ENCODE results near the gene ENSA. TPM values are rescaled to one million over a fixed set of nuclear protein-coding genes. Genes with fewer than 3 reads are reported as not detected.
"Not testable (repeated sequence)": the region's sequence is repeated elsewhere in the genome, so short reads cannot be mapped to it uniquely, and the experiment has no call there.

Gene ENSA
- total RNA-seq, 1 donor = 66.6 TPM

DNA sequence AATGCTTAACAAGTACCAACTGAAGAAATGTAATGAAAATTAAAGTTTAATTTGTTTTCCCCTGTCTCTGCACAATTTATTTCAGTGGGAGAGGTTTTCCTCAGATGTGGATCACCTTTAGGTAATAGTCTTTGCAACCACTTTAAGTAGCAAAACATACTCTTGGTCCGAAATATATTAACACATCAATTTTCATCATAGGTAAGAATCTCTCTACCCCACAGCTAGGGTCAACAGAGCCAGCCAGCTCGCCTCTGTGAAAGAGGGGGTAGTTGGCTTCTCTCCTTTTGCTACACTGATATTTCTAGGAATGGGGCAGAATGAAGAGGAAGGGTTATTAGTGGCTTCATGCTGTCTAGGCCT, 25.2 kb downstream of the ENSA start:
- Histone ChIP-seq H3K27me3 (ENCODE audit: insufficient read depth, low read length) (no peaks in the 10 kb centered on the region), H2AFZ (ENCODE audit: low read length) (no peak overlapping the region), H3K9me3 (ENCODE audit: low read depth, low read length) (no peaks in the 10 kb centered on the region), H3K4me3 (ENCODE audit: insufficient read depth, low read length) (no peak overlapping the region), H3K4me1 (ENCODE audit: insufficient read depth, low read length) (peaks cover 17% of the 10 kb centered on the region), H3K36me3 (ENCODE audit: insufficient read depth, low read length) (no peaks in the 10 kb centered on the region), H3K27ac (ENCODE audit: low read depth, low read length) (peak overlapping the region; percentile 93), H3K4me2 (ENCODE audit: insufficient read depth, low read length) (peak overlapping the region; percentile 33), H3K79me2 (ENCODE audit: insufficient read depth, low read length) (peaks cover 3% of the 10 kb centered on the region), H4K20me1 (ENCODE audit: insufficient read depth, low read length) (no peaks in the 10 kb centered on the region)
- no peak for DNase-seq (ENCODE audit: insufficient read length, low spot score, missing footprints)
- no peak for TF ChIP-seq CTCF (IDR thresholded peaks at IDR 0.05; ENCODE audit: extremely low read depth, low read depth, low read length)

DNA sequence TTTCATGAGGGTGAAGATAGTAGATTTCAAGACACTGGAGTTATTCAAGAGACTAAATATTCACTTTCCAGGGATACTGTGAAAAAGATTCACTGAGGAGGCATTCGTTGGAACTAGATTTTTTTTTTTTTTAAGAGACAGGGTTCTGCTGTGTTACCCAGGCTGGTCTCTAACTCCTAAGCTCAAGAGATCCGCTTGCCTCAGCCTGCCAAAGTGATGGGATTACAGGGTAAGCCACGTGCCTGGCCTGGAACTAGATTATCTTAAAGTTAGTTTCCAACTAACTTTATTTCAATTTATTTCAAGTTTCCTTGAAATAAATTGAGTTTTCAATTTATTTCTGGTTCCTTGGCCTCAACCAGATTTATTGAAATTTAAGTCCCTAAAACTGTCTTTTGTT, 25.7 kb downstream of the ENSA start:
- H3K4me1 ChIP-seq (ENCODE audit: insufficient read depth, low read length) = peaks cover 17% of the 10 kb centered on the region
- peak overlapping the region; percentile 93 for H3K27ac ChIP-seq (ENCODE audit: low read depth, low read length)
- no peaks in the 10 kb centered on the region for H3K36me3 ChIP-seq (ENCODE audit: insufficient read depth, low read length)
- no peak for TF ChIP-seq CTCF (IDR thresholded peaks at IDR 0.05; ENCODE audit: extremely low read depth, low read depth, low read length)
- no peak overlapping the region for H3K4me3 ChIP-seq (ENCODE audit: insufficient read depth, low read length)
- peaks cover 3% of the 10 kb centered on the region for H3K79me2 ChIP-seq (ENCODE audit: insufficient read depth, low read length)
- H4K20me1 ChIP-seq (ENCODE audit: insufficient read depth, low read length) = no peaks in the 10 kb centered on the region
- H2AFZ ChIP-seq (ENCODE audit: low read length) = no peak overlapping the region
- H3K27me3 ChIP-seq (ENCODE audit: insufficient read depth, low read length) = no peaks in the 10 kb centered on the region
- no peak overlapping the region for H3K4me2 ChIP-seq (ENCODE audit: insufficient read depth, low read length)
- no peak for DNase-seq (ENCODE audit: insufficient read length, low spot score, missing footprints)
- no peaks in the 10 kb centered on the region for H3K9me3 ChIP-seq (ENCODE audit: low read depth, low read length)

DNA sequence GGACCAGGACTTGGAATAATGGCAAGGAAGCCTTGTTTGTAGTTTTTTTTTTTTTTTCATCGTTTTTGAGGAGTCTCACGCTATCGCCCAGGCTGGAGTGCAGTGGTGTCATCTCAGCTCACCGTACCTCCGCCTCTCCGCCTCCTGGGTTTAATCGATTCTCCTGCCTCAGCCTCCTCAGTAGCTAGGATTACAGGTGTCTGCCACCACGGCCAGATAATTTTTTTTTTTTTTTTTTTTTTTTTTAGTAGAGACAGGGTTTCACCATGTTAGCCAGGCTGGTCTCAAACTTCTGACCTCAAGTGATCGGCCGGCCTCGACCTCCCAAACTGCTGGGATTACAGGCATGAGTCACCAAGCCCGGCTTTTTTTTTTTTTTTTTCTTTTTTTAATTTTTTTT, 27.0 kb downstream of the ENSA start:
- not testable (repeated sequence) for H3K27me3 ChIP-seq (ENCODE audit: insufficient read depth, low read length); H3K27ac ChIP-seq (ENCODE audit: low read depth, low read length); H3K9me3 ChIP-seq (ENCODE audit: low read depth, low read length); H3K79me2 ChIP-seq (ENCODE audit: insufficient read depth, low read length); H3K4me3 ChIP-seq (ENCODE audit: insufficient read depth, low read length); H2AFZ ChIP-seq (ENCODE audit: low read length); DNase-seq (ENCODE audit: insufficient read length, low spot score, missing footprints); H3K36me3 ChIP-seq (ENCODE audit: insufficient read depth, low read length); H4K20me1 ChIP-seq (ENCODE audit: insufficient read depth, low read length); H3K4me2 ChIP-seq (ENCODE audit: insufficient read depth, low read length)
- peaks cover 17% of the 10 kb centered on the region for H3K4me1 ChIP-seq (ENCODE audit: insufficient read depth, low read length)

DNA sequence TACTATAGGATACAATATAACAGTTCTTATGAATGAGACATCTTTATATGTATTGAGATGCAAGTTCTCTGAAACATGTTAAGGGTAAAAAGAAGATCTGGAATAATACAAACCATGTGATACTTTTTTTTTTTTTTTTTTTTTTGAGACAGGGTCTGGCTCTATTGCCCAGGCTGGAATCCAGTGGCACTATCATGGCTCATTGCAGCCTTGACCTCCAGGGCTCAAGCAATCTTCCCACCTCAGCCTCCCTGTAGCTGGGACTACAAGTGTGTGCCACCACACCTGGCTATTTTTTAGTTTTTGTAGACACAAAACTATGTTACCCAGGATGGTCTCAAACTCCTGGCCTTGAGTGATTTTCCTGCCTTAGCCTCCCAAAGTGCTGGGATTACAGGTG, 27.9 kb downstream of the ENSA start:
- no peak overlapping the region for H3K27ac ChIP-seq (ENCODE audit: low read depth, low read length)
- no peak overlapping the region for H2AFZ ChIP-seq (ENCODE audit: low read length)
- no peaks in the 10 kb centered on the region for H4K20me1 ChIP-seq (ENCODE audit: insufficient read depth, low read length)
- H3K4me1 ChIP-seq (ENCODE audit: insufficient read depth, low read length) = peaks cover 17% of the 10 kb centered on the region
- H3K79me2 ChIP-seq (ENCODE audit: insufficient read depth, low read length) = peaks cover 3% of the 10 kb centered on the region
- H3K9me3 ChIP-seq (ENCODE audit: low read depth, low read length) = no peaks in the 10 kb centered on the region
- no peak for TF ChIP-seq CTCF (IDR thresholded peaks at IDR 0.05; ENCODE audit: extremely low read depth, low read depth, low read length)
- DNase-seq (ENCODE audit: insufficient read length, low spot score, missing footprints) = no peak
- H3K4me2 ChIP-seq (ENCODE audit: insufficient read depth, low read length) = no peak overlapping the region
- H3K4me3 ChIP-seq (ENCODE audit: insufficient read depth, low read length) = no peak overlapping the region
- H3K36me3 ChIP-seq (ENCODE audit: insufficient read depth, low read length) = no peaks in the 10 kb centered on the region
- no peaks in the 10 kb centered on the region for H3K27me3 ChIP-seq (ENCODE audit: insufficient read depth, low read length)

GRCh38 chr1:150598346-150598745, 31.1 kb downstream of the ENSA start:
- H3K27ac ChIP-seq (ENCODE audit: low read depth, low read length); H4K20me1 ChIP-seq (ENCODE audit: insufficient read depth, low read length); H3K4me3 ChIP-seq (ENCODE audit: insufficient read depth, low read length); H3K9me3 ChIP-seq (ENCODE audit: low read depth, low read length); H3K79me2 ChIP-seq (ENCODE audit: insufficient read depth, low read length); H3K36me3 ChIP-seq (ENCODE audit: insufficient read depth, low read length); H3K4me1 ChIP-seq (ENCODE audit: insufficient read depth, low read length); H3K27me3 ChIP-seq (ENCODE audit: insufficient read depth, low read length); H2AFZ ChIP-seq (ENCODE audit: low read length); H3K4me2 ChIP-seq (ENCODE audit: insufficient read depth, low read length); DNase-seq (ENCODE audit: insufficient read length, low spot score, missing footprints): not testable (repeated sequence)
